HepG2 (cell line): ENCODE measurements around the gene TMEM134. TPM values are rescaled to one million over a fixed set of nuclear protein-coding genes. Genes with fewer than 3 reads are reported as not detected.

ENCODE experiments used
- HOXA5 ChIP-seq: sonication (generic); formaldehyde crosslinking; IDR thresholded peaks from 2 replicates; pipeline ENCODE4 v1.4.0; 2020; ENCODE audit warnings: missing genetic modification reagents
- IRF1 ChIP-seq: sonication (generic); formaldehyde crosslinking; IDR thresholded peaks from 2 replicates; pipeline ENCODE4 v1.4.0; 2020; ENCODE audit warnings: low read depth, mild to moderate bottlenecking, missing genetic modification reagents
- JARID2 ChIP-seq: sonication (generic); formaldehyde crosslinking; IDR thresholded peaks from 2 replicates; pipeline ENCODE4 v1.8.1; 2023; ENCODE audit warnings: missing genetic modification reagents, inconsistent platforms; ENCODE audit not compliant: insufficient replicate concordance
- KAT7 ChIP-seq: IDR thresholded peaks from 2 replicates; pipeline ENCODE4 v1.6.1; 2018; ENCODE audit warnings: borderline replicate concordance, missing compliant biosample characterization
- RBFOX2 ChIP-seq: fragments of 200-400 bp; formaldehyde crosslinking; IDR thresholded peaks from 2 replicates; pipeline ENCODE4 v1.6.1; 2017; ENCODE audit warnings: low read depth, mild to moderate bottlenecking, low read length
- RXRA ChIP-seq: sonication (generic); formaldehyde crosslinking; IDR thresholded peaks from 2 replicates; pipeline ENCODE4 v1.5.1; 2020; ENCODE audit warnings: missing genetic modification reagents
- SIN3B ChIP-seq: fragments of 150-350 bp; IDR thresholded peaks from 2 replicates; pipeline ENCODE4 v1.6.1; 2014; ENCODE audit warnings: low read length
- SOX5 ChIP-seq: IDR thresholded peaks from 2 replicates; pipeline ENCODE4 v1.6.1; 2016; ENCODE audit warnings: borderline replicate concordance
- SRSF4 ChIP-seq: fragments of 200-400 bp; formaldehyde crosslinking; IDR thresholded peaks from one replicate; pipeline ENCODE4 v1.6.1; 2018; ENCODE audit warnings: mild to moderate bottlenecking, low read depth, low read length, moderate library complexity; ENCODE audit not compliant: poor library complexity, severe bottlenecking
- STAT5B ChIP-seq: sonication (generic); formaldehyde crosslinking; IDR thresholded peaks from 2 replicates; pipeline ENCODE4 v1.4.0; 2020; ENCODE audit warnings: missing genetic modification reagents
- THAP7 ChIP-seq: sonication (generic); formaldehyde crosslinking; IDR thresholded peaks from 2 replicates; pipeline ENCODE4 v1.8.1; 2023; ENCODE audit warnings: mild to moderate bottlenecking, missing genetic modification reagents
- TSC22D2 ChIP-seq: sonication (generic); formaldehyde crosslinking; IDR thresholded peaks from 2 replicates; pipeline ENCODE4 v1.5.1; 2020; ENCODE audit warnings: missing genetic modification reagents, mild to moderate bottlenecking, borderline replicate concordance
- ZBTB42 ChIP-seq: sonication (generic); formaldehyde crosslinking; IDR thresholded peaks from 2 replicates; pipeline ENCODE4 v1.5.0; 2020; ENCODE audit warnings: mild to moderate bottlenecking, missing genetic modification reagents
- ZNF207 ChIP-seq: fragments of 450-650 bp; IDR thresholded peaks from 2 replicates; pipeline ENCODE4 v1.6.1; 2016; ENCODE audit warnings: antibody characterized with exemption, borderline replicate concordance
- ZNF225 ChIP-seq: sonication (generic); formaldehyde crosslinking; IDR thresholded peaks from 2 replicates; pipeline ENCODE4 v1.4.0; 2020; ENCODE audit warnings: mild to moderate bottlenecking, missing genetic modification reagents
- ZNF329 ChIP-seq: sonication (generic); formaldehyde crosslinking; IDR thresholded peaks from 2 replicates; pipeline ENCODE4 v1.9.0; 2021; ENCODE audit warnings: low read depth, mild to moderate bottlenecking, missing genetic modification reagents
- ZNF354B ChIP-seq: sonication (generic); formaldehyde crosslinking; IDR thresholded peaks from 2 replicates; pipeline ENCODE4 v1.8.0; 2022; ENCODE audit warnings: mild to moderate bottlenecking, missing genetic modification reagents
- ZNF570 ChIP-seq: sonication (generic); formaldehyde crosslinking; IDR thresholded peaks from 2 replicates; pipeline ENCODE4 v1.4.0; 2020; ENCODE audit warnings: mild to moderate bottlenecking, missing genetic modification reagents, borderline replicate concordance
- polyA plus RNA-seq, 8 experiments: library from polyadenylated mRNA; depleted of rRNA in 3 of 8; stranded (reverse) in 7 of 8; unstranded in 1 of 8; fragments of >200 nt; fragmentation: Illumina TruSeq in 4 of 8; extraction: Trizol in 4 of 8; gene quantifications; 2 replicates each; pipeline versions ENCODE4 v1.2.1 to v1.2.3, GENCODE V29; 2011 to 2016; ENCODE audit warnings: low read depth in 4 of 8, missing spikeins in 1 of 8, mixed read lengths in 1 of 8; ENCODE audit not compliant: insufficient read depth in 1 of 8
- total RNA-seq, 5 experiments: library from RNA; depleted of rRNA; stranded (reverse); fragments of >200 nt; fragmentation: Illumina TruSeq; extraction: Trizol; gene quantifications; 2 replicates each; pipeline ENCODE4 v1.2.3, GENCODE V29; 2016; ENCODE audit warnings: low read depth in 1 of 5
- TF ChIP-seq, protein P1 (sequence below): sonication (generic); formaldehyde crosslinking; IDR thresholded peaks from 2 replicates; pipeline ENCODE4 v1.8.0; 2022; ENCODE audit warnings: mild to moderate bottlenecking, missing genetic modification reagents, moderate library complexity
- TF ChIP-seq, protein P2 (sequence below): sonication (generic); formaldehyde crosslinking; IDR thresholded peaks from 2 replicates; pipeline ENCODE4 v1.5.1; 2020; ENCODE audit warnings: missing genetic modification reagents, mild to moderate bottlenecking, borderline replicate concordance
- TF ChIP-seq, protein P3 (sequence below): sonication (generic); formaldehyde crosslinking; IDR thresholded peaks from 2 replicates; pipeline ENCODE4 v1.5.0; 2020; ENCODE audit warnings: mild to moderate bottlenecking, missing genetic modification reagents
- TF ChIP-seq, protein P4 (sequence below): sonication (generic); formaldehyde crosslinking; conservative IDR thresholded peaks from 2 replicates; pipeline ENCODE4 v1.4.0; 2020; ENCODE audit warnings: missing genetic modification reagents

The TMEM134 gene
- total and polyA plus RNA-seq, 2 of the 13 experiments (the other 11 are each of a cell fraction or from before 2014, with no cell fraction given), result 6.9 to 26.9 TPM

DNA sequence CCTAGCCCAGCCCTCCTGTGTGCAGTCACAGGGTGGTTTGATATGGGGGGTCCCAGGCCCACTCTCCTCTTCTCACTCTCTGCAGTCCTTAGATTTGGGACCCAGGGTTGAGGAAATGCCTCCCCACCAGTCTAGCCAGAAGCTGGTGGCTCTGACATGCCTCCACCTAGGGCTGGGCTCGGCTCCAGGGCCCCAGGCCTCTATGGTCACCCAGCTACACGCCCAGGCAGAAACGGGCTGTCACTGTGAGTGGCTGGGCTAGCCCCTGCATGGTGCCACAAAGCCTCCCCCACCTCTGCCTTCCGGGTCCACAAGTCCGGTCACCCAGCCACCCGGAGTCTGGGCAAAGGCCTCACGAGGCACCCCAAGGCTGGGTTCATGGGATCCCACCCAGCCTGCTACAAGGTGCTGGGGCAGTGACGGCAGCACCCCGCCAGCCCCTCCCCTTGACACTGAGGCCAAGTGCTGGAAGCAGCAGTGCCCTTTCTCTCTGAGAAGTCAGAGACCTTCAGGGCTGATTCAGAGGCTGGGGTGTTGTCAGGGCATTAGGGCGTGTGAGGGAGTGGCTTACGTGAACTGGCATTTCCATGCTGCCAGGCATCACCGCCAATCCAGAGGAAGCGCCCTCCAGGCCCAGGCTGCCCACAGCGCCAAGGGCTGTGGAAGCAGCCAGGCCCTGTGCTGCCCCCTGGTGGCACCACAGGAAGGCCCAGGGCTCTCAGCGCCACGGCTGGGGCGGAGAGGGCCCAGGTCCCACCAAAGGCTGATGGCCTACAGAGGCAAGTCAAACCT is 36.8 kb upstream of the TMEM134 start (continued):
- peak; percentile 36 for TF ChIP-seq RBFOX2
- no peak for TF ChIP-seq IRF1 (CRISPR knock-in tag)
- no peak for TF ChIP-seq THAP7 (CRISPR knock-in tag)
- TF ChIP-seq, protein P1, sequence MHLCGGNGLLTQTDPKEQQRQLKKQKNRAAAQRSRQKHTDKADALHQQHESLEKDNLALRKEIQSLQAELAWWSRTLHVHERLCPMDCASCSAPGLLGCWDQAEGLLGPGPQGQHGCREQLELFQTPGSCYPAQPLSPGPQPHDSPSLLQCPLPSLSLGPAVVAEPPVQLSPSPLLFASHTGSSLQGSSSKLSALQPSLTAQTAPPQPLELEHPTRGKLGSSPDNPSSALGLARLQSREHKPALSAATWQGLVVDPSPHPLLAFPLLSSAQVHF (CRISPR knock-in tag), result peak; percentile 35; the same call in 1 of the 2 replicates
- TF ChIP-seq SOX5 (CRISPR knock-in tag), result no peak
- TF ChIP-seq, protein P2, sequence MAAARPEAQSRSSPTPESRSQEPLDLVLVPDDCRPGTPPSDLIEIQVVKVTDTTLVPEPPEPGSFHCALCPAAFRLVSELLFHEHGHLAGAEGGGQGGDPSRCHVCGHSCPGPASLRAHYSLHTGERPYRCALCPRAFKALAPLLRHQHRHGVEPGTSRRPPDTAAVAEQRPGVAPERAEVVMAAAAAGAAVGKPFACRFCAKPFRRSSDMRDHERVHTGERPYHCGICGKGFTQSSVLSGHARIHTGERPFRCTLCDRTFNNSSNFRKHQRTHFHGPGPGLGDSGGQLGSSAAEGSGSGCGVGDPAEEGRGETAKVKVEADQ, result no peak
- TF ChIP-seq, protein P3, sequence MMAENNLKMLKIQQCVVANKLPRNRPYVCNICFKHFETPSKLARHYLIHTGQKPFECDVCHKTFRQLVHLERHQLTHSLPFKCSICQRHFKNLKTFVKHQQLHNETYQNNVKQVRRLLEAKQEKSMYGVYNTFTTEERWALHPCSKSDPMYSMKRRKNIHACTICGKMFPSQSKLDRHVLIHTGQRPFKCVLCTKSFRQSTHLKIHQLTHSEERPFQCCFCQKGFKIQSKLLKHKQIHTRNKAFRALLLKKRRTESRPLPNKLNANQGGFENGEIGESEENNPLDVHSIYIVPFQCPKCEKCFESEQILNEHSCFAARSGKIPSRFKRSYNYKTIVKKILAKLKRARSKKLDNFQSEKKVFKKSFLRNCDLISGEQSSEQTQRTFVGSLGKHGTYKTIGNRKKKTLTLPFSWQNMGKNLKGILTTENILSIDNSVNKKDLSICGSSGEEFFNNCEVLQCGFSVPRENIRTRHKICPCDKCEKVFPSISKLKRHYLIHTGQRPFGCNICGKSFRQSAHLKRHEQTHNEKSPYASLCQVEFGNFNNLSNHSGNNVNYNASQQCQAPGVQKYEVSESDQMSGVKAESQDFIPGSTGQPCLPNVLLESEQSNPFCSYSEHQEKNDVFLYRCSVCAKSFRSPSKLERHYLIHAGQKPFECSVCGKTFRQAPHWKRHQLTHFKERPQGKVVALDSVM (CRISPR knock-in tag), result no peak
- TF ChIP-seq ZNF225 (CRISPR knock-in tag), result peak; percentile 60; the same call in 1 of the 2 replicates
- no peak for TF ChIP-seq ZNF207
- TF ChIP-seq RXRA (CRISPR knock-in tag), result peak; percentile 68
- TF ChIP-seq SIN3B, result no peak
- no peak for TF ChIP-seq SRSF4
- no peak for TF ChIP-seq ZNF354B (CRISPR knock-in tag)
- no peak for TF ChIP-seq HOXA5 (CRISPR knock-in tag)
- TF ChIP-seq ZNF570 (CRISPR knock-in tag), result no peak
- TF ChIP-seq STAT5B (CRISPR knock-in tag), result no peak
- no peak for TF ChIP-seq JARID2 (CRISPR knock-in tag)
- no peak for TF ChIP-seq TSC22D2 (CRISPR knock-in tag)
- TF ChIP-seq, protein P4, sequence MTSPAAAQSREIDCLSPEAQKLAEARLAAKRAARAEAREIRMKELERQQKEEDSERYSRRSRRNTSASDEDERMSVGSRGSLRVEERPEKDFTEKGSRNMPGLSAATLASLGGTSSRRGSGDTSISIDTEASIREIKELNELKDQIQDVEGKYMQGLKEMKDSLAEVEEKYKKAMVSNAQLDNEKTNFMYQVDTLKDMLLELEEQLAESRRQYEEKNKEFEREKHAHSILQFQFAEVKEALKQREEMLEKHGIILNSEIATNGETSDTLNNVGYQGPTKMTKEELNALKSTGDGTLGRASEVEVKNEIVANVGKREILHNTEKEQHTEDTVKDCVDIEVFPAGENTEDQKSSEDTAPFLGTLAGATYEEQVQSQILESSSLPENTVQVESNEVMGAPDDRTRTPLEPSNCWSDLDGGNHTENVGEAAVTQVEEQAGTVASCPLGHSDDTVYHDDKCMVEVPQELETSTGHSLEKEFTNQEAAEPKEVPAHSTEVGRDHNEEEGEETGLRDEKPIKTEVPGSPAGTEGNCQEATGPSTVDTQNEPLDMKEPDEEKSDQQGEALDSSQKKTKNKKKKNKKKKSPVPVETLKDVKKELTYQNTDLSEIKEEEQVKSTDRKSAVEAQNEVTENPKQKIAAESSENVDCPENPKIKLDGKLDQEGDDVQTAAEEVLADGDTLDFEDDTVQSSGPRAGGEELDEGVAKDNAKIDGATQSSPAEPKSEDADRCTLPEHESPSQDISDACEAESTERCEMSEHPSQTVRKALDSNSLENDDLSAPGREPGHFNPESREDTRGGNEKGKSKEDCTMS (CRISPR knock-in tag), result no peak
- TF ChIP-seq ZBTB42 (CRISPR knock-in tag), result 0 out of 2 replicates have a peak, but pooled peaks have one; percentile 50
- no peak for TF ChIP-seq KAT7
- no peak for TF ChIP-seq ZNF329
